Testis (tissue), 3 donors: ENCODE measurements around the gene WDR62. TPM values are rescaled to one million over a fixed set of nuclear protein-coding genes. Genes with fewer than 3 reads are reported as not detected.
A peak's percentile ranks its signal among the peaks of the same experiment; 100 is the strongest.

Experiments
- DNase-seq: peaks from one replicate; pipeline ENCODE4 v3.0.0-alpha.2; 2019
- H3K27ac ChIP-seq, 2 donors: fragments of 200-600 bp; sonication (generic); one replicate each; pipeline ENCODE4 v1.5.1; 2019
- H3K27me3 ChIP-seq: fragments of 200-600 bp; sonication (generic); one replicate; pipeline ENCODE4 v1.5.1; 2019
- H3K36me3 ChIP-seq: fragments of 200-600 bp; sonication (generic); one replicate; pipeline ENCODE4 v1.5.1; 2017; ENCODE audit warnings: low read depth; ENCODE audit errors: missing control alignments
- H3K4me1 ChIP-seq: fragments of 200-600 bp; sonication (generic); one replicate; pipeline ENCODE4 v1.5.1; 2019
- H3K4me3 ChIP-seq, 2 donors: fragments of 200-600 bp; sonication (generic); one replicate each; pipeline ENCODE4 v1.5.1; 2017 to 2019
- H3K9me3 ChIP-seq: fragments of 200-600 bp; sonication (generic); one replicate; pipeline ENCODE4 v1.5.1; 2017
- CTCF ChIP-seq, 3 experiments: fragments of 450-650 bp in 2 of 3; fragments of 200-600 bp in 1 of 3; sonication (generic) in 1 of 3; IDR thresholded peaks; one replicate each; pipeline ENCODE4 v1.5.1; 2016 to 2019; ENCODE audit warnings: antibody characterized with exemption in 3 of 3, mild to moderate bottlenecking in 2 of 3, moderate library complexity in 1 of 3
- POLR2A ChIP-seq: fragments of 450-650 bp; IDR thresholded peaks from one replicate; pipeline ENCODE4 v1.6.1; 2017; ENCODE audit warnings: antibody characterized with exemption, mild to moderate bottlenecking, moderate library complexity
- WGBS, 2 donors: methylation state at CpG; one replicate each; pipeline ENCODE4 v1.1.5; 2018; 5-methylcytosine and 5-hydroxymethylcytosine counted together
- intact Hi-C: fragments of 100-400 bp; cut with DNase I; formaldehyde crosslinking; loops from one replicate; pipeline ENCODE4 v1.15.1; 2023; ENCODE audit warnings: low total_unique reads
- polyA plus RNA-seq: library from polyadenylated mRNA; stranded (reverse); fragments of 350-450 nt; fragmentation: Illumina TruSeq; extraction: RNeasy Lipid Tissue Mini Kit (QIAGEN cat#74804); gene quantifications from one replicate; pipeline ENCODE4 v1.2.3, GENCODE V29; 2014; ENCODE audit warnings: low read depth, low replicate concordance; ENCODE audit not compliant: insufficient read depth
- total RNA-seq, 2 donors: library from RNA; depleted of rRNA; stranded (reverse); fragments of >200 nt; gene quantifications; one replicate each; pipeline ENCODE4 v1.2.3, GENCODE V29; 2016

WDR62 gene
- total and polyA plus RNA-seq, 3 donors from 2014 or later = 72.3 to 178 (median 106) TPM

- intact Hi-C loops = loop anchor here (10.0 kb wide), 1 partner anchor 721 kb away; the partner anchor contains the start of gene ZNF850
- Histone ChIP-seq H3K4me3 (peak within 1 kb of the TSS; percentile 62 to 79), H3K27ac (peak within 1 kb of the TSS; percentile 94 to 98), H3K4me1 (peaks cover 16% of the 10 kb centered on the region), H3K27me3 (no peaks in the 10 kb centered on the region), H3K36me3 (no peaks in the 10 kb centered on the region), H3K9me3 (no peaks in the 10 kb centered on the region)
- 0% methylated on average over 20 to 45 of the region's 56 CpGs for WGBS, 2 donors
- peak; percentile 99 for DNase-seq
- TF ChIP-seq CTCF (IDR thresholded peaks at IDR 0.05) = peak; percentile 27 to 55 (median 45)
- TF ChIP-seq POLR2A = no peak
Measured at GRCh38 chr19:36054119-36054732, 471 bp upstream of the WDR62 start, which contains the start of gene THAP8. Gene THAP8, minus strand, starts transcription at chr19:36054285. Its CDS starts 68 bp downstream, at chr19:36054217.

- intact Hi-C loops = loop anchor here (10.0 kb wide), 1 partner anchor 716 kb away; the partner anchor contains the start of gene ZNF850
- peaks cover 10% of the 10 kb centered on the region for H3K4me1 ChIP-seq
- H3K27ac ChIP-seq = no peak overlapping the region
- H3K4me3 ChIP-seq = no peak overlapping the region
- H3K27me3 ChIP-seq = no peaks in the 10 kb centered on the region
- TF ChIP-seq POLR2A (no peak), CTCF (IDR thresholded peaks at IDR 0.05) (no peak)
- no peaks in the 10 kb centered on the region for H3K36me3 ChIP-seq
- WGBS, 2 donors = 87 to 91% methylated on average over 11 to 12 of the region's 12 CpGs
- H3K9me3 ChIP-seq = no peaks in the 10 kb centered on the region
- no peak for DNase-seq
Measured at GRCh38 chr19:36058481-36059179, 3.9 kb downstream of the WDR62 start.

- no peaks in the 10 kb centered on the region for H3K9me3 ChIP-seq
- no peak for DNase-seq
- WGBS, 2 donors = 88% methylated on average over 6 of the region's 6 CpGs
- TF ChIP-seq CTCF (IDR thresholded peaks at IDR 0.05) (no peak), POLR2A (no peak)
- peaks cover 10% of the 10 kb centered on the region for H3K4me1 ChIP-seq
- intact Hi-C loops = loop anchor here (10.0 kb wide), 1 partner anchor 715 kb away; the partner anchor contains the start of gene ZNF850
- H3K27me3 ChIP-seq = no peaks in the 10 kb centered on the region
- no peak overlapping the region for H3K27ac ChIP-seq
- no peaks in the 10 kb centered on the region for H3K36me3 ChIP-seq
- no peak overlapping the region for H3K4me3 ChIP-seq
Measured at GRCh38 chr19:36059180-36059910, 4.6 kb downstream of the WDR62 start.

GRCh38 chr19:36060430-36060829 lies 5.7 kb downstream of the WDR62 start:
- DNase-seq = peak; percentile 74
- intact Hi-C loops = no loop called here
- peaks cover 5% of the 10 kb centered on the region for H3K4me1 ChIP-seq
- H3K9me3 ChIP-seq = no peaks in the 10 kb centered on the region
- no peaks in the 10 kb centered on the region for H3K27me3 ChIP-seq
- 76 to 82% methylated on average over 4 of the region's 4 CpGs for WGBS, 2 donors
- TF ChIP-seq CTCF (IDR thresholded peaks at IDR 0.05) (peak; percentile 18 to 32 (median 18)), POLR2A (no peak)
- no peaks in the 10 kb centered on the region for H3K36me3 ChIP-seq
- no peak overlapping the region for H3K4me3 ChIP-seq
- no peak overlapping the region for H3K27ac ChIP-seq
